ENCODE measurements around the gene FAM118A. TPM values are rescaled to one million over a fixed set of nuclear protein-coding genes. Genes with fewer than 3 reads are reported as not detected.
"Not testable (repeated sequence)": the region's sequence is repeated elsewhere in the genome, so short reads cannot be mapped to it uniquely, and the experiment has no call there.

The FAM118A gene
- total RNA-seq, 1 donor from 2014 or later = 18.3 TPM

DNA sequence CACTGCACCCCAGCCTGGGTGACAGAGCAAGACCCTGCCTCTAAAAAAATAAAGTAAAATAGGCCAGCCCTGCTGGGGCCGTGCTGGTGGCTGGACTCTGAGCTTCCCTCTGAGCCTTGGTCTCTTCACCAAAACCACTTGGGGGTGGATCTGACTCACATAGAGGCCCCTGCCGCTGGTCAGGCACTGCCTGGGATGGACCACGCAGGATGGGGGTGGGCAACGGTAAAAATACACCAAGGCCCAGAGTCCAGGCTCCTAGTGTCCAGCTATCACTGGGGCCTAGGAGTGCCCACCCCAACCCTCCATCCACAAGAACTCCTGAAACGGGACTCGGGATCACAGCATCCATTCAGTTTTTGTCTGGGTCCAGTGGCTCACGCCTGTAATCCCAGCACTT is 37.2 kb upstream of the FAM118A start:
- peaks cover 9% of the 10 kb centered on the region for H3K4me1 ChIP-seq (ENCODE audit: insufficient read depth, low read length)
- H3K36me3 ChIP-seq (ENCODE audit: insufficient read depth, low read length) = no peaks in the 10 kb centered on the region
- Mint-ChIP-seq H3K9me3 (ENCODE audit: unreplicated experiment) (no peaks in the 10 kb centered on the region), H3K4me1 (ENCODE audit: low read depth, unreplicated experiment) (peaks cover 5% of the 10 kb centered on the region), H3K27me3 (ENCODE audit: low read depth, unreplicated experiment) (peaks cover 27% of the 10 kb centered on the region), H3K4me3 (ENCODE audit: unreplicated experiment) (no peak overlapping the region), H3K36me3 (ENCODE audit: low read depth, unreplicated experiment) (no peaks in the 10 kb centered on the region), H3K27ac (ENCODE audit: unreplicated experiment) (no peak overlapping the region)
- H3K4me3 ChIP-seq (ENCODE audit: insufficient read depth, low read depth, low read length) = no peak overlapping the region
- no peak overlapping the region for H3K4me2 ChIP-seq (ENCODE audit: low read length)
- no peaks in the 10 kb centered on the region for H3K9me3 ChIP-seq (ENCODE audit: insufficient read depth, low read depth, low read length)
- H2AFZ ChIP-seq (ENCODE audit: low read depth, low read length) = no peak overlapping the region
- DNase-seq (ENCODE audit: low read depth) = no peak
- no peak overlapping the region for H3K9ac ChIP-seq (ENCODE audit: low read length)
- no peak for FAIRE-seq
- no peak for TF ChIP-seq EZH2 (IDR thresholded peaks at IDR 0.05; ENCODE audit: insufficient read depth, low read length)
- no peak for TF ChIP-seq CTCF (IDR thresholded peaks at IDR 0.05; ENCODE audit: insufficient read depth, low read depth, low read length)
- no peaks in the 10 kb centered on the region for H3K79me2 ChIP-seq (ENCODE audit: insufficient read depth, low read length)
- H3K27ac ChIP-seq (ENCODE audit: low read depth, low read length) = no peak overlapping the region
- H3K27me3 ChIP-seq (ENCODE audit: insufficient read depth, low read length) = peaks cover 5% of the 10 kb centered on the region
- no peaks in the 10 kb centered on the region for H4K20me1 ChIP-seq (ENCODE audit: insufficient read depth, low read length)

- Histone ChIP-seq H3K79me2 (ENCODE audit: insufficient read depth, low read length) (no peaks in the 10 kb centered on the region), H3K4me2 (ENCODE audit: low read length) (no peak overlapping the region), H3K9me3 (ENCODE audit: insufficient read depth, low read depth, low read length) (no peaks in the 10 kb centered on the region), H3K4me1 (ENCODE audit: insufficient read depth, low read length) (peaks cover 8% of the 10 kb centered on the region), H3K27ac (ENCODE audit: low read depth, low read length) (no peak overlapping the region), H2AFZ (ENCODE audit: low read depth, low read length) (no peak overlapping the region), H3K27me3 (ENCODE audit: insufficient read depth, low read length) (peaks cover 5% of the 10 kb centered on the region), H3K36me3 (ENCODE audit: insufficient read depth, low read length) (no peaks in the 10 kb centered on the region), H4K20me1 (ENCODE audit: insufficient read depth, low read length) (no peaks in the 10 kb centered on the region), H3K4me3 (ENCODE audit: insufficient read depth, low read depth, low read length) (no peak overlapping the region), H3K9ac (ENCODE audit: low read length) (no peak overlapping the region)
- H3K36me3 Mint-ChIP-seq (ENCODE audit: low read depth, unreplicated experiment) = no peaks in the 10 kb centered on the region
- H3K27ac Mint-ChIP-seq (ENCODE audit: unreplicated experiment) = no peak overlapping the region
- no peak overlapping the region for H3K4me3 Mint-ChIP-seq (ENCODE audit: unreplicated experiment)
- peaks cover 5% of the 10 kb centered on the region for H3K4me1 Mint-ChIP-seq (ENCODE audit: low read depth, unreplicated experiment)
- peaks cover 31% of the 10 kb centered on the region for H3K27me3 Mint-ChIP-seq (ENCODE audit: low read depth, unreplicated experiment)
- FAIRE-seq (no peak), DNase-seq (ENCODE audit: low read depth) (no peak)
- peaks cover 2% of the 10 kb centered on the region for H3K9me3 Mint-ChIP-seq (ENCODE audit: unreplicated experiment)
- TF ChIP-seq CTCF (IDR thresholded peaks at IDR 0.05; ENCODE audit: insufficient read depth, low read depth, low read length) = no peak
- TF ChIP-seq EZH2 (IDR thresholded peaks at IDR 0.05; ENCODE audit: insufficient read depth, low read length) = no peak
These were observed 36.2 kb upstream of the FAM118A start for GRCh38 chr22:45273452-45274075.

- DNase-seq (ENCODE audit: low read depth) = no peak
- TF ChIP-seq CTCF (IDR thresholded peaks at IDR 0.05; ENCODE audit: insufficient read depth, low read depth, low read length) (no peak), EZH2 (IDR thresholded peaks at IDR 0.05; ENCODE audit: insufficient read depth, low read length) (no peak)
- Histone ChIP-seq H3K36me3 (ENCODE audit: insufficient read depth, low read length) (no peaks in the 10 kb centered on the region), H3K9me3 (ENCODE audit: insufficient read depth, low read depth, low read length) (no peaks in the 10 kb centered on the region), H3K27me3 (ENCODE audit: insufficient read depth, low read length) (peaks cover 5% of the 10 kb centered on the region), H3K27ac (ENCODE audit: low read depth, low read length) (no peak overlapping the region), H3K4me2 (ENCODE audit: low read length) (no peak overlapping the region), H3K9ac (ENCODE audit: low read length) (no peak overlapping the region), H4K20me1 (ENCODE audit: insufficient read depth, low read length) (no peaks in the 10 kb centered on the region), H3K4me3 (ENCODE audit: insufficient read depth, low read depth, low read length) (no peak overlapping the region), H3K79me2 (ENCODE audit: insufficient read depth, low read length) (no peaks in the 10 kb centered on the region), H3K4me1 (ENCODE audit: insufficient read depth, low read length) (no peaks in the 10 kb centered on the region), H2AFZ (ENCODE audit: low read depth, low read length) (no peak overlapping the region)
- Mint-ChIP-seq H3K9me3 (ENCODE audit: unreplicated experiment) (peaks cover 2% of the 10 kb centered on the region), H3K4me3 (ENCODE audit: unreplicated experiment) (no peak overlapping the region), H3K36me3 (ENCODE audit: low read depth, unreplicated experiment) (no peaks in the 10 kb centered on the region), H3K27me3 (ENCODE audit: low read depth, unreplicated experiment) (peaks cover 25% of the 10 kb centered on the region), H3K4me1 (ENCODE audit: low read depth, unreplicated experiment) (peaks cover 6% of the 10 kb centered on the region), H3K27ac (ENCODE audit: unreplicated experiment) (no peak overlapping the region)
- FAIRE-seq = no peak
These were observed 33.1 kb upstream of the FAM118A start for GRCh38 chr22:45276507-45277105.

DNA sequence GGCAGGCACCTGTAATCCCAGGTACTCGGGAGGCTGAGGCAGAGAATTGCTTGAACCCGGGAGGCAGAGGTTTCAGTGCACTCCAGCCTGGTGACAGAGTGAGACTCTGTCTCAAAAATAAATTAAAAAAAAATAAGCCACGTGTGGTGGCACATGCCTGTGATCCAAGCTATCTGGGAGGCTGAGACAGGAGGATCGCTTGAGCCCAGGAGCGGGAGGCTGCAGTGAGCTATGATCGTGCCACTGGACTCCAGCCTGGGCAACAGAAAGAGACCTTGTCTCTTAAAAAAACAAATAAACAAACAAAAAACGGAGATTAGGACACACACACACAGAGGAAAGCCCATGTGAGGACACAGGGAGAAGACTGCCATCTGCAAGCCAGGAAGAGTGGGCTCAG is 32.0 kb upstream of the FAM118A start:
- not testable (repeated sequence) for H3K9ac ChIP-seq (ENCODE audit: low read length); H3K36me3 ChIP-seq (ENCODE audit: insufficient read depth, low read length); H3K4me1 ChIP-seq (ENCODE audit: insufficient read depth, low read length); H3K4me3 ChIP-seq (ENCODE audit: insufficient read depth, low read depth, low read length); H3K4me3 Mint-ChIP-seq (ENCODE audit: unreplicated experiment); H2AFZ ChIP-seq (ENCODE audit: low read depth, low read length); H3K9me3 Mint-ChIP-seq (ENCODE audit: unreplicated experiment); H3K27ac ChIP-seq (ENCODE audit: low read depth, low read length); H3K4me2 ChIP-seq (ENCODE audit: low read length); H3K79me2 ChIP-seq (ENCODE audit: insufficient read depth, low read length); FAIRE-seq; H3K4me1 Mint-ChIP-seq (ENCODE audit: low read depth, unreplicated experiment); H4K20me1 ChIP-seq (ENCODE audit: insufficient read depth, low read length); DNase-seq (ENCODE audit: low read depth); H3K36me3 Mint-ChIP-seq (ENCODE audit: low read depth, unreplicated experiment); H3K9me3 ChIP-seq (ENCODE audit: insufficient read depth, low read depth, low read length); H3K27me3 ChIP-seq (ENCODE audit: insufficient read depth, low read length); H3K27ac Mint-ChIP-seq (ENCODE audit: unreplicated experiment)
- peaks cover 28% of the 10 kb centered on the region for H3K27me3 Mint-ChIP-seq (ENCODE audit: low read depth, unreplicated experiment)

Data from astrocyte (in vitro differentiated cells and primary cell).